ENCODE measurements around the gene ECE1. TPM values are rescaled to one million over a fixed set of nuclear protein-coding genes. Genes with fewer than 3 reads are reported as not detected.

ECE1 gene
- 208 and 209 TPM in 2 replicates for total RNA-seq

DNA sequence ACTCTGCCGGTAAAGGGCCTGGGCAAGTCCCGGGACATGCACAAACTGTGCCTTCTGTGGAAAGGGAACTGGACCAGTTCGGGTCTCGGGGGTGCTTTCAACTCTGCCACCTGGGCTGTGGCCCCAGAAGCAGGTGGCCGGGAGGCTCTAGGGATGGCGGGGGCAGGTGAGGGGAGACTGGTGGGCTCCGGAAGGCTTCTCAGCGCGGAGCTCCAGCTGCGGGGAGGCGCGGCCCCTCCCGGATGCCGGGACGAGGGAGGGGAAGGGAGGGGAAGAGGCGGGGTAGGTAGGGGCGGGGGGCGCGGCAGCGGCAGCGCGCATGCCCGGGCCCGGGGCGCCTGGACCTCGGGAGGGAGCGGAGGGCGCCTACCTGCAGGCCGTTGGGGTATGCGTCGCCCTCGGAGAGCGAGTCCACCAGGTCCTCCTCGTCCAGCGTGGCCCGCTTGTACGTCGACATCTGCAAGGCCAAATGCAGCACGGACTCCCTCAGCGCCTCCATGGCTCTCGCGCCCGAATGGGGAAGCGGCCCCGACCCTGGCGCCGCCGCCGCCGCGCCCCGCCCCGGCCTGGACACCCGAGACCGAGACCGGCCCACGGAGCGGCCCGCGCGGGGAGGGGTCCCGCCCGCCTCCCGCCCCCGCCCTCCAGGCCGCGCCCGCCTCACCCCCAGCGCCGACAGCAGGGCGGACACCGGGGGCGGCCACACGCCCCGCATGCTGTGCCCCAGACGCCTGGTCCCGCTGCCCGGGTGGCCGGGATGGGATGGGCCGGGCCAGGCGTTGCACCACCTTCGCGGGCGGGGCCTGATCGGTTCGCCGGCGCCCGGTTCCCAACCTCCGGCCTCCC is at the start of gene ECE1:
Gene ECE1, minus strand, starts transcription at position 764 of the 846 bp plus-strand sequence. Its CDS starts 49 bp downstream, at position 715.
- peak within 1 kb of the TSS; percentile 98 for H3K27ac Mint-ChIP-seq
- intact Hi-C loops (cut with micrococcal nuclease), result loop anchor here (5.0 kb wide), 4 partner anchors 113 to 737 kb away; partner anchors contain the start of genes EIF4G3 and USP48
- ATAC-seq (ENCODE audit: low read depth) (no peak), DNase-seq (peak; percentile 67)
- ChIA-PET CTCF (interaction anchor here (1.0 to 5.9 kb wide), 6 partner anchors 9 to 44 kb away, joined by 3 to 37 read pairs (median 6); no protein-coding TSS in a partner anchor), POLR2A (interaction anchor here (0.5 to 11.0 kb wide), 12 partner anchors 9 to 228 kb away, joined by 4 to 313 read pairs (median 25); no protein-coding TSS in a partner anchor)
- H3K9me3 Mint-ChIP-seq, result no peaks in the 10 kb centered on the region
- peak within 1 kb of the TSS; percentile 96 for H3K4me3 Mint-ChIP-seq
- peaks cover 43% of the 10 kb centered on the region for H3K36me3 Mint-ChIP-seq (ENCODE audit: low read depth)
- peaks cover 81% of the 10 kb centered on the region for H3K4me1 Mint-ChIP-seq
- no peaks in the 10 kb centered on the region for H3K27me3 Mint-ChIP-seq
- TF ChIP-seq, protein P1, sequence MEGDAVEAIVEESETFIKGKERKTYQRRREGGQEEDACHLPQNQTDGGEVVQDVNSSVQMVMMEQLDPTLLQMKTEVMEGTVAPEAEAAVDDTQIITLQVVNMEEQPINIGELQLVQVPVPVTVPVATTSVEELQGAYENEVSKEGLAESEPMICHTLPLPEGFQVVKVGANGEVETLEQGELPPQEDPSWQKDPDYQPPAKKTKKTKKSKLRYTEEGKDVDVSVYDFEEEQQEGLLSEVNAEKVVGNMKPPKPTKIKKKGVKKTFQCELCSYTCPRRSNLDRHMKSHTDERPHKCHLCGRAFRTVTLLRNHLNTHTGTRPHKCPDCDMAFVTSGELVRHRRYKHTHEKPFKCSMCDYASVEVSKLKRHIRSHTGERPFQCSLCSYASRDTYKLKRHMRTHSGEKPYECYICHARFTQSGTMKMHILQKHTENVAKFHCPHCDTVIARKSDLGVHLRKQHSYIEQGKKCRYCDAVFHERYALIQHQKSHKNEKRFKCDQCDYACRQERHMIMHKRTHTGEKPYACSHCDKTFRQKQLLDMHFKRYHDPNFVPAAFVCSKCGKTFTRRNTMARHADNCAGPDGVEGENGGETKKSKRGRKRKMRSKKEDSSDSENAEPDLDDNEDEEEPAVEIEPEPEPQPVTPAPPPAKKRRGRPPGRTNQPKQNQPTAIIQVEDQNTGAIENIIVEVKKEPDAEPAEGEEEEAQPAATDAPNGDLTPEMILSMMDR (IDR thresholded peaks at IDR 0.05), result no peak

DNA sequence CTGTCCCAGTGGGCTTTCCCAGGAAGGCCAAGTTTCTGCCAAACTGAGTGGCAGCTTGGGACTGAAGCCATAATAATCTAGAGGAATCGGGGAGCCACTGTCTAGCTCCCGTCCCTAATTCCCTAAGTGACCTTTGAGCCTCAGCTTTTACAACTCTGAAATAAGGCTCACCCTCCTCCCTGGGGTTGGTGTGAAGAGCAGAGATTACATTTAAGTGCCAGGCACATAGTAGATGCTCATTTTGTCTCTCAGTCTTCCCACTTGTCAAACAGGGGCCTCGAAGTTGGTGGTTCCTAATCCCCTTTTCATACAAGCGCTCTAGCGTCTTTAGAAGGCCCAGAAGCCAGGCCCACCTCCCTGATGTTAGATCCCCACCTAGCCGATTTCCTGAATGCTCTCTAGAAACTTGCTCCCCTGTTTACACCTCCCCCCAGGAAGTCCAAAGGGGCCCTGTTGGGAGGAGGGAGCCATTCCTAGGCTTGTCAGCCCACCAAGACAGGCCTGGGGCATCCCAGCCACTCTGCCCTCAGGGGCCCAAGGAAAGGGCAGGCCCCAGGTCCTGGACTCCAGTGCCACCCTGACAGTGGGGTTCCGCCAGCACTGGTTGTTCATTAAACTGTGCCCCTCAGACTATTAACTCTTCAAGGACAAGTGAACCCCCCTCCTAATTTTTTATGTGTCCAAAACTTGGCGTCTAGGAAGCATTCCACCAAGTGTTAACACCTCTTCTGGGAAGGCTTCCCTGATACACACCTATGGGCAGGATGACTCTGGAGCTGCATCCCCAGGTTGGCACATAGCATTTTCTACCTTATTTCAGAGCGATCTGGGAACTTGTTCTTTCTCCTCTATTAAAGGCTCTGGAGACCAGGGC is 49.3 kb upstream of the ECE1 start:
- CTCF ChIA-PET, result interaction anchor here (2.7 kb wide), 1 partner anchor 85 kb away, joined by 14 read pairs; no protein-coding TSS in a partner anchor
- Mint-ChIP-seq H3K4me1 (peaks cover 93% of the 10 kb centered on the region), H3K27me3 (no peaks in the 10 kb centered on the region), H3K9me3 (no peaks in the 10 kb centered on the region), H3K36me3 (ENCODE audit: low read depth) (peaks cover 55% of the 10 kb centered on the region), H3K4me3 (no peak overlapping the region), H3K27ac (peak overlapping the region; percentile 57)
- ATAC-seq (ENCODE audit: low read depth) (no peak), DNase-seq (no peak)
- POLR2A ChIA-PET, result interaction anchor here (0.5 to 2.1 kb wide), 2 partner anchors 85 to 413 kb away, joined by 4 to 7 read pairs; no protein-coding TSS in a partner anchor
- TF ChIP-seq, protein P1 (IDR thresholded peaks at IDR 0.05), result no peak
- intact Hi-C loops (cut with micrococcal nuclease), result no loop called here

DNA sequence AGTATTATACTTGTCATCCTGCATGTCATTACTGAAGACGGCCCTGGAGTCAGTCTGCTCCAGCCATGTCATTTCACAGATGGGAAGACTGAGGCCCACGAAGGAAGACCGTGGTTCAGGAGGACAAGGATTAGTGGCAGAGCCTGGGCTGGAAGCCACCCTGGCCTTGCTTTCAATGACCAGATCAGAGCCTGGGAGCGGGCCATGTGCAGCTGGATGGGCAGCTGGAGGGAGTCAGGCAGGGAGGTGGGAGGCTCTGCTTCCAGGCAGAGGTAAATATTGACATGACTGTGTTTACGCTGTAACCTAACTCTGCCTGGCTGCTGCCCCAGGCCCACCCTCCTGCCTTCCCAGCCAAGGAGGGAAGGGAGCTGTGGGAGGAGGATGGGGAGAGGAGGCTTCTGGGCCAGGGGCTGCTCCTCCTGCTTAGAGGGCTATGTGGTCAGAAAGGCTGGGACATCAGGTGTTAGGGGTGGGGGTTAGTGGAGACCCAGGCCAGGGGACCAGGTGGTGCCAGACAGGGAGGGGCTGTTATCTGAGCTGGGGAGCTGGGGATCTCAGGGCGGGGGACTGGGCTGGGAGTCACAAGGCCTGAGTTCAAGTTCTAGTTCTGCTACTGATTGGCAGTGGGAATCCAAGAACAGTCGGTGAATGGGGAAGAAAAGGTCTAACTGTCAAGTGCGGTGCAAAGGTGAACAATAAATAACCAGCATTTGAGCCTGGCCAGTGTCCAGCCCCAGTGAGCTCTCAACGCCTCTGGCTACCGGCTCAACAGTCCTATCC is 48.5 kb upstream of the ECE1 start:
- peak overlapping the region; percentile 57 for H3K27ac Mint-ChIP-seq
- intact Hi-C loops (cut with micrococcal nuclease), result no loop called here
- H3K4me3 Mint-ChIP-seq, result no peak overlapping the region
- H3K9me3 Mint-ChIP-seq, result no peaks in the 10 kb centered on the region
- ATAC-seq (ENCODE audit: low read depth) (no peak), DNase-seq (no peak)
- TF ChIP-seq, protein P1 (IDR thresholded peaks at IDR 0.05), result no peak
- peaks cover 52% of the 10 kb centered on the region for H3K36me3 Mint-ChIP-seq (ENCODE audit: low read depth)
- H3K4me1 Mint-ChIP-seq, result peaks cover 96% of the 10 kb centered on the region
- no peaks in the 10 kb centered on the region for H3K27me3 Mint-ChIP-seq
- ChIA-PET POLR2A (interaction anchor here (2.1 to 7.2 kb wide), 3 partner anchors 14 to 84 kb away, joined by 7 to 81 read pairs (median 55); partner anchors contain the start of gene ECE1), CTCF (interaction anchor here (0.7 to 3.3 kb wide), 4 partner anchors 30 to 84 kb away, joined by 5 to 16 read pairs (median 14); no protein-coding TSS in a partner anchor)

DNA sequence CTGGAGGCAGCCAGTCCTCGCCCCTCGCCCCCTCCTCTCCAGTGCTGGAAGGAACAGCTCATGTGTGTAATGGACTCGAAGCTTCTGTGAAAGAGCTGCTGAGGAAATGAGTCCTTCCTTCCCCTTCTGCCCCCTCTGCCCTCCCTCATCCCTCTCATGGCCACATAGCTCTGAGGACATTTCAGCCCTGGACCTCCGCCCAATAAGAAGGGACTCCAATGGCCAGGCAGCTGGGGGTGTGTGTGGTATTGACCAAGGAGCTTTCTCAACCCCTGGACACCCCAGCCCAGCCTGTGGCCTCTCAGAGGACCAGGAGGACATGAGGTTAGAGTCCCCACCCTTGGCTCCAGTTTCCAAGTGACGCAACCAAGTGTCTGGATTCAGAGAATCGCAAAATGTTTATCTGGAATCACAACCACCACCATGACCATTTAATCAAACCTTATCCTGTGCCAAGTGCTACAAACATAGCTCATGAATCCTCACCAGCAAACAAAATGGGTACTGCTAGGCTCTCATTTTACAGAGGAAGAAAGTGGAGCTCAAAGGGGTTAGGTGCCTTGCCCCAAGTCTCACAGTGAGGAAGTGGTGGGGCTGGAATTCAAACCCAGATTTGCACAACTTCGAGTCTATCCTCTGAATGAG is 47.8 kb upstream of the ECE1 start:
- no peaks in the 10 kb centered on the region for H3K9me3 Mint-ChIP-seq
- POLR2A ChIA-PET, result interaction anchor here (0.6 to 7.2 kb wide), 5 partner anchors 6 to 83 kb away, joined by 3 to 81 read pairs (median 37); partner anchors contain the start of gene ECE1
- intact Hi-C loops (cut with micrococcal nuclease), result no loop called here
- ATAC-seq (ENCODE audit: low read depth) (no peak), DNase-seq (no peak)
- peaks cover 94% of the 10 kb centered on the region for H3K4me1 Mint-ChIP-seq
- no peak overlapping the region for H3K4me3 Mint-ChIP-seq
- peaks cover 45% of the 10 kb centered on the region for H3K36me3 Mint-ChIP-seq (ENCODE audit: low read depth)
- no peaks in the 10 kb centered on the region for H3K27me3 Mint-ChIP-seq
- CTCF ChIA-PET, result interaction anchor here (0.7 to 3.3 kb wide), 6 partner anchors 12 to 120 kb away, joined by 3 to 16 read pairs (median 9); no protein-coding TSS in a partner anchor
- TF ChIP-seq, protein P1 (IDR thresholded peaks at IDR 0.05), result no peak
- H3K27ac Mint-ChIP-seq, result peak overlapping the region; percentile 57
